22Rv1 (cell line): Measurements from ENCODE around the gene CXCR6.

Source experiments
- H3K27ac ChIP-seq: fragments of 450-650 bp; 2 replicates; pipeline ENCODE4 v1.5.1; 2017
- ZFX ChIP-seq: fragments of 450-650 bp; IDR thresholded peaks from 2 replicates; pipeline ENCODE4 v1.6.1; 2017; ENCODE audit warnings: antibody characterized with exemption, borderline replicate concordance
- TF ChIP-seq, protein P1 (sequence below): fragments of 450-650 bp; IDR thresholded peaks from 2 replicates; pipeline ENCODE4 v1.5.1; 2017; ENCODE audit warnings: mild to moderate bottlenecking

CXCR6 gene

DNA sequence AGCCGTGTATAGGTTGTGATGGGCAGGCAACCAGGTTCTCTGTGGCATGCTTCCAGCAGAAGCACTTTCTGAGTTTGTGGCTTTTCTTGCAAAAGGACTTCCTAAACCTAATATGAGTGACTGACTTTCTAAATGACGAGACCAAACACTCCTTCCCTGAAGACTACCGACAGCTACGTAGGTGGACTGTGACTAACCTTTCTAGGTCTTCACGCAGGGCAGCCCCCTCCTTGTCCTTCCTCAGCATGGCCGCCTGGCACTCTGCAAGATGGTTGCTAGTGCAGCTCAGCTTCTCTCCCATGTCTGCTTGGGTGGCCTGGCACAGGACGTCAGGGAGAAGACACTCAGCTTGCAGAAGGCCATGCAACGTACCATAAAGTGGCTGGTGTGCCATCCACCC lies 20.9 kb downstream of the CXCR6 start:
- no peak overlapping the region for H3K27ac ChIP-seq
- TF ChIP-seq, protein P1, sequence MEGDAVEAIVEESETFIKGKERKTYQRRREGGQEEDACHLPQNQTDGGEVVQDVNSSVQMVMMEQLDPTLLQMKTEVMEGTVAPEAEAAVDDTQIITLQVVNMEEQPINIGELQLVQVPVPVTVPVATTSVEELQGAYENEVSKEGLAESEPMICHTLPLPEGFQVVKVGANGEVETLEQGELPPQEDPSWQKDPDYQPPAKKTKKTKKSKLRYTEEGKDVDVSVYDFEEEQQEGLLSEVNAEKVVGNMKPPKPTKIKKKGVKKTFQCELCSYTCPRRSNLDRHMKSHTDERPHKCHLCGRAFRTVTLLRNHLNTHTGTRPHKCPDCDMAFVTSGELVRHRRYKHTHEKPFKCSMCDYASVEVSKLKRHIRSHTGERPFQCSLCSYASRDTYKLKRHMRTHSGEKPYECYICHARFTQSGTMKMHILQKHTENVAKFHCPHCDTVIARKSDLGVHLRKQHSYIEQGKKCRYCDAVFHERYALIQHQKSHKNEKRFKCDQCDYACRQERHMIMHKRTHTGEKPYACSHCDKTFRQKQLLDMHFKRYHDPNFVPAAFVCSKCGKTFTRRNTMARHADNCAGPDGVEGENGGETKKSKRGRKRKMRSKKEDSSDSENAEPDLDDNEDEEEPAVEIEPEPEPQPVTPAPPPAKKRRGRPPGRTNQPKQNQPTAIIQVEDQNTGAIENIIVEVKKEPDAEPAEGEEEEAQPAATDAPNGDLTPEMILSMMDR: no peak
- TF ChIP-seq ZFX: no peak

GRCh38 chr3:45965253-45965652 lies 22.0 kb downstream of the CXCR6 start:
- H3K27ac ChIP-seq: no peak overlapping the region
- TF ChIP-seq, protein P1: no peak
- no peak for TF ChIP-seq ZFX

- H3K27ac ChIP-seq: no peak overlapping the region
- TF ChIP-seq, protein P1: no peak
- TF ChIP-seq ZFX: no peak
These were observed 22.4 kb downstream of the CXCR6 start for GRCh38 chr3:45965653-45966052.

- no peak overlapping the region for H3K27ac ChIP-seq
- TF ChIP-seq, protein P1: no peak
- TF ChIP-seq ZFX: no peak
These were observed 23.1 kb downstream of the CXCR6 start for GRCh38 chr3:45966371-45966791.

GRCh38 chr3:45966950-45967640 lies 23.8 kb downstream of the CXCR6 start:
- H3K27ac ChIP-seq: no peak overlapping the region
- no peak for TF ChIP-seq ZFX
- TF ChIP-seq, protein P1: no peak

- TF ChIP-seq ZFX: no peak
- TF ChIP-seq, protein P1: no peak
These were observed 24.5 kb downstream of the CXCR6 start for GRCh38 chr3:45967724-45968123.

DNA sequence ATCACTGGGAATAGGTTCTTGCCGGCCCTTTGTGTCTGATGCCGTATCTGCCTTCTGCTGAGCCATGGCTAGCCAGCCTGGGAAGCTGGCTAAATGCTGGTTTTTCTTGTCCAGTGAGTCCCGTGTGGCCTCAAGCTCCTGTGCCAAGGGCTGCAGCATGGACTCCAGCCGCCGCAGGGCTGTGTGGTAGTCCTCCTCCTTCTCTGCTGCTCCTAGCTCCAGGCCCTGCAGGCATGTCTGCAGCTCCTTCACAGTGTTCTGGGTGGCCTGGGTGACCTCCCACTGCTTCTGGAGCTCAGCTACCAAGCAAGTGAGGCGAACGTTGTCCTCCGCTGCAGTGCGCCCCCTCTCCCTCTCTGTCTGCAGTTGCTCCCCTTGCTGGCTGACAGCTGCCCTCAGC lies 24.9 kb downstream of the CXCR6 start:
- TF ChIP-seq, protein P1: no peak
- no peak for TF ChIP-seq ZFX
- H3K27ac ChIP-seq: no peak overlapping the region

More at GRCh38 chr3:45967724-45968123, 24.5 kb downstream of the CXCR6 start:
- no peak overlapping the region for H3K27ac ChIP-seq
